ENCODE measurements around the gene DSC2.
"Not testable (repeated sequence)": the region's sequence is repeated elsewhere in the genome, so short reads cannot be mapped to it uniquely, and the experiment has no call there.

Gene DSC2

GRCh38 chr18:31048216-31048615, 54.0 kb downstream of the DSC2 start:
- Histone ChIP-seq H3K36me3 (ENCODE audit: insufficient read depth, low read length) (no peaks in the 10 kb centered on the region), H3K9me3 (ENCODE audit: low read length) (peaks cover 13% of the 10 kb centered on the region), H3K4me1 (ENCODE audit: insufficient read depth, low read length) (no peaks in the 10 kb centered on the region), H3K27me3 (ENCODE audit: insufficient read depth, low read length) (peaks cover 24% of the 10 kb centered on the region), H2AFZ (ENCODE audit: low read depth, low read length) (no peak overlapping the region), H3K4me3 (ENCODE audit: low read length) (no peak overlapping the region)

- Histone ChIP-seq H3K27me3 (ENCODE audit: insufficient read depth, low read length) (peaks cover 37% of the 10 kb centered on the region), H3K9me3 (ENCODE audit: low read length) (peaks cover 26% of the 10 kb centered on the region)
Measured at GRCh38 chr18:31046916-31047315, 55.3 kb downstream of the DSC2 start.

GRCh38 chr18:31045599-31045998, 56.6 kb downstream of the DSC2 start:
- Histone ChIP-seq H3K27me3 (ENCODE audit: insufficient read depth, low read length) (peaks cover 50% of the 10 kb centered on the region), H3K4me1 (ENCODE audit: insufficient read depth, low read length) (no peaks in the 10 kb centered on the region), H2AFZ (ENCODE audit: low read depth, low read length) (no peak overlapping the region), H3K36me3 (ENCODE audit: insufficient read depth, low read length) (no peaks in the 10 kb centered on the region), H3K4me3 (ENCODE audit: low read length) (no peak overlapping the region), H3K9me3 (ENCODE audit: low read length) (peaks cover 29% of the 10 kb centered on the region)

More at GRCh38 chr18:31046916-31047315, 55.3 kb downstream of the DSC2 start:
- Histone ChIP-seq H3K4me3 (ENCODE audit: low read length) (no peak overlapping the region), H2AFZ (ENCODE audit: low read depth, low read length) (no peak overlapping the region), H3K36me3 (ENCODE audit: insufficient read depth, low read length) (no peaks in the 10 kb centered on the region), H3K4me1 (ENCODE audit: insufficient read depth, low read length) (no peaks in the 10 kb centered on the region)

GRCh38 chr18:31044926-31045325, 57.3 kb downstream of the DSC2 start:
- Histone ChIP-seq H3K27me3 (ENCODE audit: insufficient read depth, low read length) (peaks cover 57% of the 10 kb centered on the region), H2AFZ (ENCODE audit: low read depth, low read length) (no peak overlapping the region), H3K9me3 (ENCODE audit: low read length) (peaks cover 29% of the 10 kb centered on the region), H3K4me1 (ENCODE audit: insufficient read depth, low read length) (no peaks in the 10 kb centered on the region), H3K36me3 (ENCODE audit: insufficient read depth, low read length) (no peaks in the 10 kb centered on the region), H3K4me3 (ENCODE audit: low read length) (no peak overlapping the region)

DNA sequence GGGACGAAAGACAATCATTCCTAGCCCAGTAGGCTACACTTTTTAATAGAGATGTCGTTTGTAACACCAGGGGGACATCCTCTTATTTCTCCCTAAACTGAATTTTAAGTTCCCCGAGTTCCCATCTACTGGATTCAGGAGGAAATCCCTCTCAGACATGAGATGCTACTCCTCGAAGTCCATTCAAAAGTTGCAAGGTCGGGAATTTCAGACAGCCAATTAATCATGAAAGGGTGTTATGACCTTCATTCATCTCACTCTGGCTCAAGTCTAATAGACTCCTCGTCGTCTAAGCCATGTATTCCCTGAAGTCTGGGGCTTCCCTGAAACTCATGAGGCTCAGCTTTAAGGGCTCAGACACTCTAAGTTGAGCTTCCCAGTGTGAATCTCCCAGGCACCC, 58.5 kb downstream of the DSC2 start:
- no peak overlapping the region for H3K4me3 ChIP-seq (ENCODE audit: low read length)
- no peaks in the 10 kb centered on the region for H3K4me1 ChIP-seq (ENCODE audit: insufficient read depth, low read length)
- no peak overlapping the region for H2AFZ ChIP-seq (ENCODE audit: low read depth, low read length)
- H3K36me3 ChIP-seq (ENCODE audit: insufficient read depth, low read length): no peaks in the 10 kb centered on the region
- peaks cover 29% of the 10 kb centered on the region for H3K9me3 ChIP-seq (ENCODE audit: low read length)
- H3K27me3 ChIP-seq (ENCODE audit: insufficient read depth, low read length): peaks cover 67% of the 10 kb centered on the region

- Histone ChIP-seq H3K27me3 (ENCODE audit: insufficient read depth, low read length) (peaks cover 66% of the 10 kb centered on the region), H3K4me1 (ENCODE audit: insufficient read depth, low read length) (no peaks in the 10 kb centered on the region), H3K4me3 (ENCODE audit: low read length) (no peak within 1 kb of the TSS), H3K36me3 (ENCODE audit: insufficient read depth, low read length) (no peaks in the 10 kb centered on the region), H3K9me3 (ENCODE audit: low read length) (peaks cover 29% of the 10 kb centered on the region), H2AFZ (ENCODE audit: low read depth, low read length) (peak within 1 kb of the TSS; percentile 39)
Measured at GRCh38 chr18:31042406-31043181, 59.6 kb downstream of the DSC2 start, which contains the start of gene DSC3. TSS of gene DSC3 (minus strand) at chr18:31042742. CDS start at chr18:31042660, 82 bp downstream.

DNA sequence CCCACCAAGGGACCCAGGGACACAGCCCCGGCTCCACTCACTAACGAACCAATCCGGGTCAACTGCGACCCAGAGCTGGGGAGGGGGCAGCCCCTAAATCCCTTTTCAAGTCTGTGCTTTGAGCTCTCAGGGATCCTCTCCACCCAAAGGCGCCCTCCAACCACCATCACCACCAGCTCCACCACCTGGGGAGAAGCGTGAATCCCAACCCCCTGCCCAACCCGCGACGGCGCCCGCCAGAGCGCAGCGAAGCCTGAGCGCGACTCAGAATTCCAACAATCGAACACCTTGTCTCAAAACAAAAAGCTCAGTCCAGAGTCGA, 60.2 kb downstream of the DSC2 start:
- Histone ChIP-seq H3K27me3 (ENCODE audit: insufficient read depth, low read length) (peaks cover 64% of the 10 kb centered on the region), H3K36me3 (ENCODE audit: insufficient read depth, low read length) (no peaks in the 10 kb centered on the region), H3K4me3 (ENCODE audit: low read length) (no peak overlapping the region), H3K4me1 (ENCODE audit: insufficient read depth, low read length) (no peaks in the 10 kb centered on the region), H3K9me3 (ENCODE audit: low read length) (peaks cover 29% of the 10 kb centered on the region), H2AFZ (ENCODE audit: low read depth, low read length) (no peak overlapping the region)

- peak overlapping the region; percentile 39 for H2AFZ ChIP-seq (ENCODE audit: low read depth, low read length)
- no peak overlapping the region for H3K4me3 ChIP-seq (ENCODE audit: low read length)
- no peaks in the 10 kb centered on the region for H3K4me1 ChIP-seq (ENCODE audit: insufficient read depth, low read length)
- H3K36me3 ChIP-seq (ENCODE audit: insufficient read depth, low read length): no peaks in the 10 kb centered on the region
- H3K27me3 ChIP-seq (ENCODE audit: insufficient read depth, low read length): peaks cover 61% of the 10 kb centered on the region
- peaks cover 29% of the 10 kb centered on the region for H3K9me3 ChIP-seq (ENCODE audit: low read length)
Measured at GRCh38 chr18:31041271-31042083, 60.7 kb downstream of the DSC2 start.

DNA sequence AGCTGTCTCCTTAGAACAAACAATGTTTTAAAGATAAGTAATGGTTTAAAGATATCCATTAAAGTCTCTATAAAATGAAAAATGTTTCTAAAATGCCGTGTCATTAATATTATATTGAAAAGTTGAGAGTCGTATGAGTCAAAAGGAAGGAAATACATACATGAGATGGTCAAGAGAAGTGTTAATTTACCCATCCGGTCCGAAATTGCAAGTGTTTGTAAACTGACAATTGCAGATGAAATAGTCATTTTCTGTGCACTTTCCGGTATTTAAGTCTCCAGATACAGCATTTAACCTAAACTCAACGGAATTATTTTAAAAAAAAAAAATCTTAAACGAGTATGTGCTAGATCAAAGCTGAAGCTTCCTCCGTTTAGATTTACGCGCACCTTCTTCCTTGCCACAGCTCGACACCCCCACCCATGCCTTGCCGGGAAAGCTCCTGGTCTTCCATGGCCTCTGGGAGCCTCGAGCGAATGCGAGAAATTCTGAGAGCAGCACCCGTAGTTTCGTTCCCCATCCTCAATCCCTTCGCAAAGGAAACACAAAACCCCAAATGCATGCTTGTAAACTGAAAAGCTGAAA, 61.4 kb downstream of the DSC2 start:
- Histone ChIP-seq H3K4me3 (ENCODE audit: low read length) (no peak overlapping the region), H3K36me3 (ENCODE audit: insufficient read depth, low read length) (no peaks in the 10 kb centered on the region), H3K9me3 (ENCODE audit: low read length) (peaks cover 28% of the 10 kb centered on the region), H3K4me1 (ENCODE audit: insufficient read depth, low read length) (no peaks in the 10 kb centered on the region), H2AFZ (ENCODE audit: low read depth, low read length) (no peak overlapping the region), H3K27me3 (ENCODE audit: insufficient read depth, low read length) (peaks cover 57% of the 10 kb centered on the region)

GRCh38 chr18:31039426-31039825, 62.8 kb downstream of the DSC2 start:
- Histone ChIP-seq H3K4me1 (ENCODE audit: insufficient read depth, low read length) (no peaks in the 10 kb centered on the region), H2AFZ (ENCODE audit: low read depth, low read length) (no peak overlapping the region), H3K27me3 (ENCODE audit: insufficient read depth, low read length) (peaks cover 55% of the 10 kb centered on the region), H3K9me3 (ENCODE audit: low read length) (peaks cover 28% of the 10 kb centered on the region), H3K36me3 (ENCODE audit: insufficient read depth, low read length) (no peaks in the 10 kb centered on the region), H3K4me3 (ENCODE audit: low read length) (no peak overlapping the region)

GRCh38 chr18:31037686-31038085, 64.5 kb downstream of the DSC2 start:
- H3K4me3 ChIP-seq (ENCODE audit: low read length); H3K36me3 ChIP-seq (ENCODE audit: insufficient read depth, low read length); H2AFZ ChIP-seq (ENCODE audit: low read depth, low read length); H3K4me1 ChIP-seq (ENCODE audit: insufficient read depth, low read length): not testable (repeated sequence)
- Histone ChIP-seq H3K9me3 (ENCODE audit: low read length) (peaks cover 11% of the 10 kb centered on the region), H3K27me3 (ENCODE audit: insufficient read depth, low read length) (peaks cover 37% of the 10 kb centered on the region)

- no peaks in the 10 kb centered on the region for H3K36me3 ChIP-seq (ENCODE audit: insufficient read depth, low read length)
- H3K4me1 ChIP-seq (ENCODE audit: insufficient read depth, low read length): no peaks in the 10 kb centered on the region
- H2AFZ ChIP-seq (ENCODE audit: low read depth, low read length): no peak overlapping the region
- peaks cover 9% of the 10 kb centered on the region for H3K27me3 ChIP-seq (ENCODE audit: insufficient read depth, low read length)
- no peak overlapping the region for H3K4me3 ChIP-seq (ENCODE audit: low read length)
- no peaks in the 10 kb centered on the region for H3K9me3 ChIP-seq (ENCODE audit: low read length)
Measured at GRCh38 chr18:31034541-31034940, 67.7 kb downstream of the DSC2 start.

GRCh38 chr18:31030574-31031278, 71.5 kb downstream of the DSC2 start:
- Histone ChIP-seq H3K4me1 (ENCODE audit: insufficient read depth, low read length) (no peaks in the 10 kb centered on the region), H3K27me3 (ENCODE audit: insufficient read depth, low read length) (peaks cover 6% of the 10 kb centered on the region), H3K4me3 (ENCODE audit: low read length) (no peak overlapping the region), H3K9me3 (ENCODE audit: low read length) (no peaks in the 10 kb centered on the region), H2AFZ (ENCODE audit: low read depth, low read length) (no peak overlapping the region), H3K36me3 (ENCODE audit: insufficient read depth, low read length) (no peaks in the 10 kb centered on the region)

Measured in neuron (in vitro differentiated cells).